Tibial nerve (tissue), 3 donors: ENCODE results near the gene SYNGR1.

Experiments used
- CTCF ChIP-seq, 5 experiments: fragments of 200-600 bp in 3 of 5; fragments of 450-650 bp in 2 of 5; sonication (generic) in 3 of 5; IDR thresholded peaks; one replicate each; pipeline ENCODE4 v1.5.1; 2016 to 2019; ENCODE audit warnings: antibody characterized with exemption in 5 of 5, mild to moderate bottlenecking in 3 of 5, moderate library complexity in 2 of 5
- POLR2A ChIP-seq, 2 donors: fragments of 450-650 bp; IDR thresholded peaks; one replicate each; pipeline ENCODE4 v1.6.1; 2017; ENCODE audit warnings: antibody characterized with exemption in 2 of 2, mild to moderate bottlenecking in 2 of 2, moderate library complexity in 2 of 2

GRCh38 chr22:39349967-39350726 is at the start of gene SYNGR1:
- TF ChIP-seq POLR2A (IDR thresholded peaks at IDR 0.05): peak in 1 of 2 donors; percentile 40
- no peak for TF ChIP-seq CTCF (IDR thresholded peaks at IDR 0.05)
